HTR-8/SVneo (cell line): ENCODE results near the gene APOO.

Experiments
- DNase-seq: peaks from one replicate; pipeline ENCODE4 v3.0.0; 2011; ENCODE audit warnings: low spot score, mixed read lengths; ENCODE audit not compliant: insufficient read length
- FAIRE-seq: peaks from 2 replicates; lab custom pipeline; 2011; peaks lifted over from hg19 to GRCh38; lab: Jason Lieb, UNC

Gene APOO

DNA sequence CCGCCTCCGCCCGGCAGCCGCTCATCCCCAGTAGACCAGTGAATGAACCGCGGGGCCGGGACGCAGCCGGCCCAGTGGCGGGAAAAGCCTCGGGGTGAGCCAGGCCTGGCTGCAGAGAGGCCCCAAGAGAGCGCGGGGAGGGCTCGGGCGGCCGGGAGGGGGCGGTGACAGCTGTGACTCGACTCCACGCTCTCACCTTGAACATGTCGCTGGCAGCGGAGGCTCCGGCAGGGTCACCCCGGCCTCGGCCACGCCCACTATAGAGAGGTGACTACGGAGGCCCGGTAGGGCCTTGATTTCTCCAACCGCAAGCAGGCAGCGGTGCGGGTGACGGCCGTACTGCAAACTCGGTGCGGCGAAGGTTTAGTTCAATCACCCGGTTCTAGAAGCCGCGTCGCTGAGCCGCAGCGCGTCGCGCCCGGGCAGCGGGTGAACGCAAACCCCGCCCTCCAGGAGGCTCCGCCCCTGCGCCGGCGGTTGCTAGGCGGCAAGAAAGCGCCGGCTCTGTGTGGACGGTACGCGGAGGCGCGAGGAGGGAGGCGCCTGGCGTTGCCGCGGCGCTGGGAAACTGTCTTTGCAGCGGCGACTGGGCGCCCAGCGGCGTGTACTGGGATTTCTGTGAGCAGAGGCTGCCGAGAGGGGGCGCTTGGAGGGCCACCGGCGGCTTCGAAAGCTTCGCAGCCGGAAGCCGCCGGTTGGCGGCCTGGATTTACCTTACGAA, at the start of gene APOO, which contains the start of gene CXorf58:
Gene APOO, minus strand, starts transcription at position 441 of the 721 bp plus-strand sequence. Its CDS starts 236 bp downstream, at position 205.
Gene CXorf58, plus strand, starts transcription at position 509 of the 721 bp plus-strand sequence. CDS start 2,297 bp downstream, outside the sequence.
- FAIRE-seq (peak; percentile 99), DNase-seq (peak; percentile 81)

DNA sequence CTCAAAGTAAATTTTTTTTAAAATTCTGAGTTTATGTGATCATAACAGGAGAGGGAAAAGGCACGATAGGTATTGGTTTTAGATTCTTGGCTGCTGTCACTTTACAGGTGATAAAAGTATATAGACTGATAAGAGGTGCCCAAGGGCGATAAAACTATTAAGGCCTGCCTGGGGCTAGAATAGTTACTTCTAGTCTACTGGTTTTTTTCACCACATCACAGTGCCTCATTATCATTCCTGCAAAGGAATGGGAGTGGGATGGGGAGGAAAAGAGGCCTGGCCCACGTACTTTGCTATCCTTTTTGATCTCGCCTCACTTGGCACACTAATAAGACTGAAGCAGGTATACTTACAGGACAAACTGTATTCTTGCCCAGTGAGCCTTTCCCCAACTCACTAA, 46.7 kb upstream of the APOO start:
- DNase-seq: no peak

DNA sequence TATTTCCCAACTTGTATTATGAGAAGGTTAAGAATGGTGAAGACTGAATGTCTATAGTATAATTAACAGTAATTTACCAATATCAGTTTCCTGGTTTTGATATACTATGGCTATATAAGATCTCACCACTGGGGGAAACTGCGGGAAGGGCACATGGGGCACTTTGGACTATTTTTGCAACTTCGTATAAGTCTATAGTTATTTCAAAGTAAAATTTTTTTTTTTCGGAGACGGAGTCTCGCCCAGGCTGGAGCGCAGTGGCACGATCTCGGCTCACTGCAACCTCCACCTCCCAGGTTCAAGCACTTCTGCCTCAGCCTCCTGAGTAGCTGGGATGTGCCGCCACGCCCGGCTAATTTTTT, 46.2 kb upstream of the APOO start:
- DNase-seq (no peak), FAIRE-seq (no peak)

More for the DNA sequence above, 46.7 kb upstream of the APOO start:
- peak; percentile 63 for FAIRE-seq

DNA sequence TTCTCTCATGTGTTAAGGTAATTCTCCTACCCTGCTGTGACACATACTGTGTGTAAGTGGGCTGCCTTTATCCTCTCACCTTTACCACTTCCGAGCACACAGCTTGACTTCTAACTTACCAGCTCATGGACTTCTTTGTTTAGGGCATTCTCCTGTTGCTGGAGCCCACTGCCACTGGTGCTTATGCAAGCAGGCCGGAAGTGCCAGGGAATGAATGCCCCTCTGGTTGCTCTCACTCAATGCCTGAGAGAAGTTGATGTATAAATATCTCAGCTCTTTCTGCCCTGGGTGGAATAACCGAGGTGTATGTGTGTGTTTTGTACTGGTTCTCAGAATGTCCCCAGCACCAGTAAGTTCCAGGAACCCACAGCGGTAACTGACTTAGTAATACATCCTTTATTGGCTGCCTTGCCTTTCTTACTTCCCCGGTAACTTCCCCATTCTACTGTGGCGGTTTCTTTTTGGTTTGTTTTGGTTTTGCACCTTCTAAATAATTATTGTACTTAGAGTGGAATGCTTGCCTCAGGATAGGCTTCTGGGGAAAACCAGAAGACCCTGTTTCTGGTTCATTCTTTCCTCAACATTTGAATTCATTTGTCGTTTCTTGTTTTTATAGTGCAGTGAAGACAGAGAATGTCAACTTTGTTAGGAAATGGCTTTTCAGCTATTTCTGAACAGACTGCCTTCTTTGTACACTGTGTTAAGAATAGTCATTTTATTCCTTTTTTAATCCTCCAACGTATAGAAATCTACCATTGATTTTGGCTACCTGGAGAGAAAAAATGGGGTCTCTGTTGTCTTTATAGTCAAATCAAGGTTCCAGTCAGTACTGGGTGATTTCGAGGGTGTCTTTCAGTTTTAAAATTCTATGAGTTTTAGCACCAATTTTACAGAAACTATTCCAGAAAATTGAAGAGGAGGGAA, 45.5 kb upstream of the APOO start:
- FAIRE-seq (peak; percentile 79), DNase-seq (no peak)

DNA sequence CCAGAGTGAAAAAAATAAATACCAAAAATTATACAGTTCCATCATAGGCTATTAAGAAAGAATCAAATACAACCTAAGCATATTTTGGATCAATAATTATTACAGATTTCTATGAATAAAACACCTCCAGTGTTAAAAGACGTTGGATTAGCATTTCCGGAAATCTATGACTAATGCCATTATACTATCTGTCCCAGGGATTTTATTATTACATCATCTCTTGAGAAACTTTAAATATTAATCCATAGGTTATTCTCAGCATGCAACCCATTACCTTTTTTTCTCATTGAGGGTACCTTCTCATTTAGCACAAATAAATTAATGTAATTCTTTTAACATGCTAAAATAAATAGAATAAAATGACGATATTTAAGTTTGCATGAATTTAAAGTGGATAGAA, 44.7 kb upstream of the APOO start:
- FAIRE-seq: no peak

DNA sequence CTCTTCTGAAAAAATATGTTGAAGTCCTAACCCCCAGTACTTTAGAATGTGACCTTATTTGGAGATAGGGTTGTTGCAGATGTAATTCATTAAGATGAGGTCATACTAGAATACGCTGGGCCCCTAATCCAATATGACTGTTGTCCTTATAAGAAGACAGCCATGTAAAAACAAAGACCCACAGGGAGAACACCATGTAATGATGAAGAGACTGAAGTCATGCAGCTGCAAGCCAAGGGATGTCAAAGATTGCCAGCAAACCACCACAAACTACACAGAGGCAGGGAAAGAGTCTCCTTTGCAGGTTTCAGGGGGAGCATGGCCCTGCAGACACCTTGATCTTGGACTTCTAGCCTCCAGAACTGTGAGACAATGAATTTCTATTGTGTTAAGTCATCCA, 37.5 kb upstream of the APOO start:
- FAIRE-seq: peak; percentile 64

More for the DNA sequence above, 44.7 kb upstream of the APOO start:
- no peak for DNase-seq

DNA sequence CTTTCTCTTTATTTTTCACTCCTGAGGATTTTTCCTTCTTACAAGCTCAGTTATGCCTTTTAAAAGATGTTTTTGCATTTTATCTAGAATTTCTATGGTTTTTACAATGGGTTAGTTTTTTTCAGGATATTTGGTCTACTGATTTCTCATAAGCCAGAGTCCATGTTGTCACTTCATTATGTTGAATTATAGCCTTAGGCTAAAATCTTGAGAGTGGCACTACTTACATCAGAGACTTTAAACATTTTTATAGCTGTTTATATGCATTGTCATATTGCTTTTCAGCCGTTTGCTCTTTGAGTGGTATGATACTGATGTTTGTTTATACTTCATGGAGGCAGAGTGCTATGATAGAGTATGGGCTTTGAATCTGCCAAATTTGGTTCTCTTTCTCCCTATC, 36.5 kb upstream of the APOO start:
- no peak for DNase-seq
- FAIRE-seq: no peak

More for the DNA sequence above, 37.5 kb upstream of the APOO start:
- no peak for DNase-seq

DNA sequence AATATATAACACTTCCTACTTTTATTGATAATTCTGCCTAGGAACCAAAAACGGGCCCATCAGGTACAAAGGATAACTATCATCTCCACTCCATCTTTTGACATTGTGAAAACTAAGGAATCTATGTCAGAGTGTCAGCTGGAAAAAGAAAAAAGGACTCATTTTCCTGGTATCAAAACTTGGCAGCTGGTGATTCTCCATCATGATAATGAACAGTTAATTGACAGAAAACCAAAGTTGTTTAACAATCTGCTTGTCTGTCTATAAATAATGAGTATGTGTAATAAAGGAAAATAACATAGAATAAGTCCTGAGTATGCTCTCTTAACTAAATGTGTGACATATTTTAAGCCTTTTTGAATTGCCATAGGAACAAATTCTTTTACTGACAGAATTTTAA, 31.5 kb upstream of the APOO start:
- DNase-seq (no peak), FAIRE-seq (no peak)

DNA sequence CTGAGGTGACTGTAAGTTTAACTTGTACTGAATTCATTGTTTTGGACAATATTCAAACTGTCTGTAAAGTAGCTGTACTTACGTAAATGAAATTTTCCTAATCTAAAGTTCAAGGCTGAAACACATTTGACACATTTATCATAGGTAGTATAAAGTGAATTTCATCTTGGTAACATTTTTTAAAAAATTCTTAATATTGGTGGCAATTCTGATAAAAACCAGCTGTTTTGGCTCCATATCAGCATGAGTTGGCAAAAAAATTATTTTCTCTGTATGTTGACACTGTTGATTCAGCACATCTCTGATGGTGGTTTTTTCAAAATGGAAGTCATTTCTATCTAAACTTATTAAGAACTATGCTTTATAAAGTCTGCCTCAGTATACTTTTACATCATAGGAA, 31.0 kb upstream of the APOO start:
- no peak for DNase-seq
- peak; percentile 76 for FAIRE-seq

DNA sequence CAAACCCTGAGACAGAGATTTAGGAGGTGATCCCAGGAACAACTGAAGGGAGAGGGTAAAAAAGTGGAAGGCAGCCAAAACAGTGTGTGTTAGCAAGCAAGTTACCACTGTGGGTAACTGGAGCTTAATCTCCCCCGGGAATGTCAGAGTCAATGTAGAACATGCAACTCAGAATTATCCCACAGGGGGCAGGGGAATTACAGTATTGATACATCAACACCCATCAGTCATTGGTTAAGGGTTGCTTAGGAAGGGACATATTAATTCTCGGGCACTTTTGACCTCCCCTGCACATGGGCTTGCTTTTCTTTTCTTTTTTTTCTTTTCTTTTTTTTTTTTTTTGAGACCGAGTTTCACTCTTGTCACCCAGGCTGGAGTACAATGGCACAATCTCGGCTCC, 29.4 kb upstream of the APOO start:
- peak; percentile 79 for FAIRE-seq

DNA sequence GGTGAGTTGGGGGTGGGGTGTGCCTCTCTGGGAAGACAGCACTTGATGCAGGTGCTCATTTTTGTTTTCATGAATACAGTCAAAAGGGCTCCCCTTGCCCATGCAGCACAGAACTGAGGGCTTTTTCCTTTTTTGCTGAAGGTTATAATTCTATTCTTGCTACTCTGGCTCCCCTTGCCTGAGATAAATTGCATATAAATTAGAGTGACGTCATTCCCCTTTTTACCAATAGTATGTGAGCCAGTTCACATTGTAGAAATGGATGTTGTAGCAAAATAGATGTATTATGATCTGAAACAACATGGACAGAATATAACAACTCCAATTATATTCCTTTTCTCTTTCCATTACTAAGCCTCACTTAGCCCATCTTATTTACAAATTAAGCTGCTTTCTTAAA, 28.4 kb upstream of the APOO start:
- FAIRE-seq: peak; percentile 58
- no peak for DNase-seq

More for the DNA sequence above, 29.4 kb upstream of the APOO start:
- no peak for DNase-seq

DNA sequence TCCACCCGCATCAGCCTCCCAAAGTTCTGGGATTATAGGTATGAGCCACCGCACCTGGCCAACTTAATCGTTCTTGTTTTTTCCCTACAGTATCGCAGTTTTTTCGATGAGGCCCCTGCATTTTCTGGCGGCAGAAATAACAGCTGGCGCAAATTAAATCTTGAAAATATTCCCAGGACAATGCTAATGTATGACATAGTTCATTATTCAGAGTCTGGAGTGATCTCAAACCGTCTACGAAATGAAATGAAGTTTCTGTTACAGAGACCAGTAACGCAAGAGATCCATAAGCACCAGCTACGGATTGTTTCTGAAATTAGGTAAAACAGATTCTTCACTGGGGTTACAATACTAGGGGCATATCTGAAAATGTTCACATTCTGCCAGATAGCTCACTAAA, 27.4 kb upstream of the APOO start:
- FAIRE-seq: no peak
- no peak for DNase-seq

DNA sequence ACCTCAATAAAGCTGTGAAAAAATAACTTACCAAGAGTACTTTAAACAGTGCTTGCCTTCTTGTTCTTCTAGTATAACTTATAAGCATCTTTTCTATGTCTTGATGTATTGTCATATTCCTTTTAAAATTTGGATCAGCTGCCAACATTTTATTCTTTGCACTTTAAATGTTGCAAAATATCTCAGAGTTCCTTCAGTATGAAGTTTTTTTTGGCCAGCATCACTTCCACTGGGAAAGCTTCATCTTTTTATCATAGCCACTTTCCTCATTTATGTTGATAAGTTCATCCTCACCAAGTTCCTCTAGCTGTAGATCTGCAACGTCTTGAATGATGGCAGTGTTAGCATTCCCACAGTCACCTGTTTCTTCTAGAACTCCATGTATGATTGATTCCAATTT, 24.3 kb upstream of the APOO start:
- FAIRE-seq: peak; percentile 71
- DNase-seq: no peak

DNA sequence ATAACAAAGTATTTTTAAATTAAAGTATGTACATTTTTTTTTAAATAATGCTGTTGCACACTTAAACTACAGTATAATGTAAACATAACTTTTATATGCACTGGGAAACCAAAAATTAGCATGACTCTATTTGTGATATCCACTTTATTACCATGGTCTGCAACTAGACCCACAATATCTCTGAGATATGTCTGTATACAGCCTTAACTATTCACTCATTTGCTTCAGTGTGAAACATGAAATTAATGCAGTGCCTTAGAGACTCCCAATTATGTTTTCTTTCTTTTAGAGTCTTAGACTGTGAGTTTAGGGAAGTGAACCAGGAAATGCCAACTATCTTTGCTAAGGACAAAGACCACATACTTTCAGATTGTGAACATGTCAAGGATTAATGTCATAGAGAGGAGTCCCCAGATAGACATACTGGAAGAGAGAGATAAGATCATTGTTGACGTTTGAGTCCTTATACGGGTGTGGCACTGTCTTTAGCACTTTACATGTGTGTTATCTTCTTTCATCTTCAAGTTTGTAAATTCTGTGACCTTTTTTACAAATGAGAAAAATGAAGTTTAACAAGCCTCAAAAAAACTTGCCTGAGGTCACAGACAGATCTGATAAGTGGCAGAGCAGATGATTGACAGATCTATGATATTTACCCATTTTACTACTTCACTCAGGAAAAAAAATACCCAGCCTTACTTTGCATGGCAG, 23.3 kb upstream of the APOO start:
- FAIRE-seq: peak; percentile 36

DNA sequence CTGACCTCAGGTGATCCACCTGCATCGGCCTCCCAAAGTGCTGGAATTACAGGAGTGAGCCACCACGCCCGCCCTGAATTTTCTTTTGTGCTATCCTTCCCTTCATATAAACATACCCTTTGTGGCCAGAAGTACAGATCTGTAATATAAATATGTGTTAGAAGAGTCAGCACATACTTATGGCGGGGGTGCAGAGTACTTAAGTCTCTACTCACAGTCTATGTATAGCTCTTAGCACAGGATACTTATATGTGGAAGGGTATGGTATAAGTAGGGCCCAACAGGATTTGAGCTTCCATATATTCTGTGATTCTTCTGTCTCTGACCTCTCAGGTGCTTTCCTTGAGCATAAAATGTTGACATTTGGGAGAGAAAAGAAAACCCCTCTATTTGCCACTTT, 18.3 kb upstream of the APOO start:
- DNase-seq: no peak
- FAIRE-seq: no peak

More for the DNA sequence above, 23.3 kb upstream of the APOO start:
- DNase-seq: no peak

DNA sequence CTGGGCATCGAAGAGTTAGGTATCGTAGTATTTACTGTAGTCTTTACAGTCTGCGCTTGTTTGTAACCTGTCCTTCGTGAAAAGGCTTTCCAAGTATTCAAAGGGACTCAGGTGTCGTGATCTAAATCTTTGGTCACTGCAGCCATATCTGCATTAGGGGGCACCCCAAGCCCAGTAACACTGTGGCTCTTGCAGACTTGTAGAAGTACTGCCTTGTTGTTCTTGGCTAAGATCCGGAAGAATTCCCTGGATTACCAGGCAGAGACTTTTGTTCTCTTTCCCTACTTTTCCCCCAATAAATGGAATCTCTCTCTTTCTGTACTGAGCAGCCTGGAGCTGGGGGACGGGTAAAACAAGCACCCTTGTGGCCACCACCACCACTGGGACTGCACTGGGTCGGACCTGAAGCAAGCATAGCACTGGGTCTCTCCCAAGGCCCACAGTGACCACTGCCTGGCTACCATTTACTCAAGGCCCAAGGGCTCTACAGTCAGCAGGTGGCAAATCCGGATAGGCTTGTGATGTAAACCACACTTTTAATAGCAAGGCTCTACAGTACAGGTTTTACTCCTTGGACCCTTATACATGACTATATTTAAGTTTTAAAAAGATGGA, 12.1 kb upstream of the APOO start:
- peak; percentile 76 for FAIRE-seq
- no peak for DNase-seq

DNA sequence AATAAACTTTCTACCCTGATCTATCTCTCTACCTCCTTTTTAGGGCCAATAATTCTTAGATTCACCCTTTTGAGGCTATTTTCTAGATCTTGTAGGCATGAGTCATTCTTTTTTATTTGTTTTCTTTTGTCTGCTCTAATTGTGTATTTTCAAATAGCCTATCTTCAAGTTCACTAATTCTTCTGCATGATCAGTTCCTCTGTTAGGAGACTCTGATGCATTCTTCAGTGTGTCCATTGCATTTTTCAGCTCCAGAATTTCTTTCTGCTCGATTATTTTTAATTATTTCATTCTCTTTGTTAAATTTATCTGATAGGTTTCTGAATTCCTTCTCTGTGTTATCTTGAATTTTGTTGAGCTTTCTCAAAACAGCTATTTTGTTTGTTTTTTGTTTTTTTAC, 11.4 kb upstream of the APOO start:
- FAIRE-seq (no peak), DNase-seq (no peak)

DNA sequence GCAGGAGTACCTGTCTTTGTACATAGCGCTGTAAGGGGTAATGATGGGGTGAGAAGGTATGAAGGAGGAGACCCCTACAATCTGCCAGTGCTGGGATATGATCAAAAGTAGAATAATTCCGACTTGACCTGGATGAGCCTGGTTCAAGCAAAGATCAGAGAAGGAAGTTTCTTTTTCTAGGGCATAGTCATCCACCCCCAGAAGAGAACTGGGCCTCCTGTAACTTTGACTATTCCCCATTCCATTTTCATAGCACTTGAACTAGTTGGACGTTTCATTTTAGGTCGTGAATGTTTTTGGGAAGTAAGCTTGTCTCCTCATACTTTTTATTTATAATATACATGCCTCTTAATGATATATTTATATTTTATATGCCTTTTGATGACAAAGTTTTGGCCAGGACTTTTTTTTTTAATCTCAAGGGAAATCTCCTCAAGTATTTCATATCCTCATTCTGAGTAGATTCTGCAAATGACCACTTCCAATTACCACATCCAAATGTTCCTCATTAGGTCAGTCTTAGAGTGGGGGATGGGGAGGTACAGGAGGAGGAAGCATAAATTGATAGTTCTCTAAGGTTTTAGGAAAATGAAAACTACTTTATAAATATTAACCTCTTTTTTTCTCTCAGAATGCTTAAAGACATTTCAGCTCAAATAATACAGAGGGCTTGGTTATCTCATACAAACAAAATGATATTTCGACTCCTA, 3.5 kb upstream of the APOO start:
- DNase-seq: no peak
- FAIRE-seq: peak; percentile 9

DNA sequence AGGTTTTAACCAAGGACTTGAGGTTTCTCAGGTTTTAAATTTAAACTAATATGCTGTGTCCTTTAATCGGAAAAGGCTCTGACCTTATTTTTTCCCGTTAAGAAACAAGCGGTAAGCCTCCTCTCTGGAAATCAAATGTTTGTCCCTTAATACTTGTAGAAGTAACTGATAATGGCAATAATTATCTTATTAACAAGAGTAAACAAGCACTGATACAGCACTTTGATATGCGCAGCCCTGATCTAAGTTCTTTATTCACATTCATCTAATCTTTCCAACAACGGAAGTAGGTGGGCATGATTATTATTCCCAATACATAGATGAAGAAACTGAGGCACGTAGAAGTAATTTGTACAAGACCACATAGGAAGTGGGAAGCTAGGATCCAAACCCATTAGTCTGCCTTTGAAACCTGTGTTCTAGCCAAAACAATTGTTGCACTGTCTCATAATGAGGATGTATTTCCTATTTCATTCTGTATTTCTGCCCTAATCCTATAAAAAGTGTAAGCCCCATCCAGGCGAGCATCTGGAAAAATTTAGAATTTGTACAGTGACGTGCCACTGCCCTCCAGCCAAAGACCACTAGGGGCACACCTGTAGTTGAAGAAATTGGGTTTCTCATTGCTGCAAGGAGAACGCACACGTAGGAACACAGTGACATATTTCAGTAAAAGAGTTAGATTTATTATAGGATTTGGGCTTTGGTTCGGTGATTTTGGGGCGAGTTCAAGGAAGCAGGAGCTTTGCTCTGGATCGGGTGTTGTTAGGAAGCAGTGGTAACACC, 674 bp upstream of the APOO start:
- DNase-seq (no peak), FAIRE-seq (peak; percentile 58)
